AG10803 (cell line): ENCODE measurements around the gene LCK.
"Not testable (repeated sequence)": the region's sequence is repeated elsewhere in the genome, so short reads cannot be mapped to it uniquely, and the experiment has no call there.

Source experiments
- DNase-seq: peaks from one replicate; pipeline ENCODE4 v3.0.0; 2010; ENCODE audit warnings: low read depth
- H3K4me3 ChIP-seq: 2 replicates; pipeline ENCODE4 v1.5.1; 2011; ENCODE audit warnings: mild to moderate bottlenecking, low read length, control low read depth
- CTCF ChIP-seq: conservative IDR thresholded peaks from 2 replicates; pipeline ENCODE4 v1.5.1; 2011; ENCODE audit warnings: mild to moderate bottlenecking, low read length, control low read depth, inconsistent platforms

The LCK gene

GRCh38 chr1:32276032-32276782 lies 25.1 kb downstream of the LCK start:
- TF ChIP-seq CTCF: no peak
- DNase-seq: no peak

GRCh38 chr1:32284777-32285176 lies 33.7 kb downstream of the LCK start:
- not testable (repeated sequence) for DNase-seq, H3K4me3 ChIP-seq

More at GRCh38 chr1:32276032-32276782, 25.1 kb downstream of the LCK start:
- H3K4me3 ChIP-seq: no peak overlapping the region

GRCh38 chr1:32285658-32286057 lies 34.6 kb downstream of the LCK start:
- no peak for DNase-seq
- no peak for TF ChIP-seq CTCF
- H3K4me3 ChIP-seq: no peak overlapping the region

GRCh38 chr1:32286763-32287162 lies 35.7 kb downstream of the LCK start:
- H3K4me3 ChIP-seq: no peak overlapping the region
- no peak for DNase-seq
- no peak for TF ChIP-seq CTCF

- TF ChIP-seq CTCF: no peak
- DNase-seq: no peak
- no peak overlapping the region for H3K4me3 ChIP-seq
These were observed 38.2 kb downstream of the LCK start for GRCh38 chr1:32289256-32289655.

- DNase-seq: peak; percentile 22
- no peak for TF ChIP-seq CTCF
- H3K4me3 ChIP-seq: peak overlapping the region; percentile 95
These were observed 40.2 kb downstream of the LCK start for GRCh38 chr1:32291145-32291707.

- no peak for TF ChIP-seq CTCF
- peak; percentile 92 for DNase-seq
- peak within 1 kb of the TSS; percentile 95 for H3K4me3 ChIP-seq
These were observed 40.9 kb downstream of the LCK start, which contains the start of gene HDAC1 for GRCh38 chr1:32291708-32292538. HDAC1 (plus strand) TSS chr1:32292083; CDS start chr1:32292170, 87 bp downstream.

- not testable (repeated sequence) for DNase-seq, H3K4me3 ChIP-seq
These were observed 47.1 kb downstream of the LCK start for GRCh38 chr1:32298211-32298610.
